RKO (cell line): ENCODE results near the gene OMP.
A peak's percentile ranks its signal among the peaks of the same experiment; 100 is the strongest.
"Not testable (repeated sequence)": the region's sequence is repeated elsewhere in the genome, so short reads cannot be mapped to it uniquely, and the experiment has no call there.

Experiments
- DNase-seq: peaks from one replicate; pipeline ENCODE4 v3.0.0-alpha.2; 2016; ENCODE audit warnings: low spot score

OMP gene

DNA sequence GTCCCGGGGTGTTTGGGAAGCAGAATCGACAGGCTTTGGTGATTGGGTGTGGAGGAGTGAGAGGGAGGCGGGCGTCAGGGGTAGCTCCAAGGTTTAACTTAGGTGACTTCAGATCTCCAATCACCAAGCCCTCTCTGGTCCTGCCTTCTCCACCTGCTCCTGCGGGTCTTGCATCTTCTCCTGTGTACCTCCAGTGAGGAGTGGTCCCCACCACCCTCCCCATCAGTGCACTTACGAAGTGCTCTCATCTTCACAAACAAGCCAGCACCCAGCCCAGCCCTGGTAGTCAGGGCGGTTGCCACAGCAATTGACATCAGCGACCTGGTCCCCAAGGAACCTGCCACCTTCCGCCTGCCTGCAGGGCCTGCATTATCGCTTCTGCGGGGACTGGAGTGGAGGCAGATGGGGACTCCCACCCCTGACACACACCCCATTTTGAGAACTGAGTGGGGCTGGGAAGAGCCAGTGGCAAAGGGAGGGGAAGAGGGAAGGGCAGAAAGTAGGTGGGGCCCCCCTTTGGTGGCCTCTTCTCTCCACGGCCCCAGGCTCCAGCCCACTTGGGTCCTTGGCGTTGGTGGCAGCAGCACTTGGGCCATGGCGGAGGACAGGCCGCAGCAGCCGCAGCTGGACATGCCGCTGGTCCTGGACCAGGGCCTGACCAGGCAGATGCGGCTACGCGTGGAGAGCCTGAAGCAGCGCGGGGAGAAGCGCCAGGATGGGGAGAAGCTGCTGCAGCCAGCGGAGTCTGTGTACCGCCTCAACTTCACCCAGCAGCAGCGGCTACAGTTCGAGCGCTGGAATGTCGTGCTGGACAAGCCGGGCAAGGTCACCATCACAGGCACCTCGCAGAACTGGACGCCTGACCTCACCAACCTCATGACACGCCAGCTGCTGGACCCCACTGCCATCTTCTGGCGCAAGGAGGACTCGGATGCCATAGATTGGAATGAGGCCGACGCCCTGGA, at the start of gene OMP:
TSS of gene OMP (plus strand) at position 595 of the 965 bp plus-strand sequence. CDS start at position 595, 0 bp downstream.
- DNase-seq: no peak

DNA sequence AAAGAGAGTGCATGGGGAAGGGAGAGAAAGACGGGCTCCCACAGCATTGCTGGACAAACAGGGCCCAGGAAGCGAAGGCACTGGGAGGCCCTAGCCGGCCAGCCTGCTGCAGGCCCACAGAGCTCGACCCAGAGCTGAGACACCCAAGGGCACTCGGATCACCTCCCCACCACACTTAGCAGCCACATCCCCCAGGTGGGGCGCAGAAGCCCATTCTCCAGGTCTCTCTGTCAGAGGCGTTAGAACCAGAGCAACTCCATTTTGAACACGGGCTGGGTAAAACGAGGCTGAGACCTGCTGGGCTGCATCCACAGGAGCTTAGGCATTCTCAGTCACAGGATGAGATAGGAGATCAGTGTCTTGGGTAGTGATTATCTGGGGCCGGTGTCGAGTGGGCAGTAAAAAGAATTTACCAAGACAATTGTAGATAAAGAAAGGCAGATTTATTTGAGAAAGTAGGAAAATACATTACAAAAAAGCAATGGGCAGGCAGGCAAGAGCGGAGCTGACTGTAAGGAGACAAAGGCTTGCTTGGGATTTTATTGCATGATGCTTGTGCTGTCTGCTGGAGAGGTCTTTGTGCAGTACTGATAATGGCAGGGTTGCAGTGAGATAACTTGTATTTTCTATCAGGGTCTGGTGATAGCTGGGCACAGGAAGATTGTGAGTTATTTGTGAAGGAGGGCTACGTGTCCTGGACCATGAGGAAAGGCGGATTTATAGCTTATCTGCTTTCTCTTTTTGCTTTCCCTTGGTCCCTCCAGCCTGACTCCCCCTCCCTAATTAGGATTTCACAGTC, 49.2 kb upstream of the OMP start:
- DNase-seq: no peak

- no peak for DNase-seq
Observed at GRCh38 chr11:77054084-77054483, 48.6 kb upstream of the OMP start.

GRCh38 chr11:77055101-77055561, 47.5 kb upstream of the OMP start:
- no peak for DNase-seq

DNA sequence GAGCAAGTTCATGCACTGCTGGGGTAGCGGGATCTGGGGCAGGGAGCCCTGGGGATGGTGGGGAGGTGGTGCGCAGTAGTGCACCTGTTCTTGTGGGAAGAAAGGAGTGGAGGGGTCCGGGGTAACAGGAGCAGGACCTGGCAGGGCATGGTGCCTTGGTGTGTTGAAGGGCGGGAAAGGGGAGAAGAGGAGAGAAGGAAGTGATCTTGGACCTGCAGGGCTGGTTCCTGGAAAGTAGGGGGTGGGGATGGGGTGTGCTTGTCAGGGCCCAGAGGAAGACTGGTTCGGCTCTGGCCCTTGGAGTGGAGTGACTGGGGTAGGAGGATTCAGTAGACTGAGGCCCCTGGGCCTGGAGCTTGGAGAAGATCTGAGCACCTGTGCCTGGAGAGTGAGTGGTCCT, 46.7 kb upstream of the OMP start:
- DNase-seq: no peak

- DNase-seq: no peak
Observed at GRCh38 chr11:77056814-77057402, 45.7 kb upstream of the OMP start.

- DNase-seq: no peak
Observed at GRCh38 chr11:77057938-77058474, 44.6 kb upstream of the OMP start.

GRCh38 chr11:77058900-77059299, 43.7 kb upstream of the OMP start:
- no peak for DNase-seq

DNA sequence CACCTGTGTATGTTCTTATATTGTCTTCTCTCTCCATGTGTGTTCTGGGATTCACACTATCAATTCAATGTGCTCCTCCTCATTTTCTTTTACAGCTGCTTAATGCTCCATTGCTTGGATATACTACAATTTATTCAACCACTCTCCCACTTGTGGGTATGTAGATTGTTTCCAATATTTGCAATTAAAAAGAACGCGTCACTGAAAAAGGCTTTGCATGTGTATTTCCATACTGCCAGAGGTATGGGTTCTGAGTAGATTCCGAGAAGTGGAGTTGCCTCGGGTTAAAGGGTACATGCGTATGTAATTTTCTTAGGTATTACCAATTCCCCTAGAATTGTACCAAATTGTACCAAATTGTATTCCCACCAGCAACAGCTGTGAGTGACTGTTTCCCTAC, 42.8 kb upstream of the OMP start:
- no peak for DNase-seq

DNA sequence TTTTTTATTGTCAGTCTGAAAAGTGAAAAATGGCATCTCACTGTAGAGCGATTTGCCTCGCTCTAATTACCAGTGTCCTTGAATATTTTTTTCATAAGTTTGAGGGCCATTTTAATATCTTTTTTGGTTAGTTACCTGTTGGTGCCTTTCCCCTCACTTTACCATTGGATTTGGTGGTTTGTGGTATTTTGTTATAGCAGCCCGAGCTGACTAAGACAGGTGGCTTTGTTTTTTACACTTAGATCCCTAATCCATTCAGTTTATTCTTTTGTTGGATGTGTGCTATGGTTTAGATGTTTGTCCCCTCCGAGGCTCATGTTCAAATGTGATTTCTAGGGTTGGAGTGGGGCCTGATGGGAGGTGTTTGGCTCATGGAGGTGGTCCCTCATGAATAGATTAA, 42.4 kb upstream of the OMP start:
- no peak for DNase-seq

GRCh38 chr11:77061258-77061657, 41.4 kb upstream of the OMP start:
- DNase-seq: not testable (repeated sequence)

GRCh38 chr11:77062924-77063323, 39.7 kb upstream of the OMP start:
- DNase-seq: no peak

DNA sequence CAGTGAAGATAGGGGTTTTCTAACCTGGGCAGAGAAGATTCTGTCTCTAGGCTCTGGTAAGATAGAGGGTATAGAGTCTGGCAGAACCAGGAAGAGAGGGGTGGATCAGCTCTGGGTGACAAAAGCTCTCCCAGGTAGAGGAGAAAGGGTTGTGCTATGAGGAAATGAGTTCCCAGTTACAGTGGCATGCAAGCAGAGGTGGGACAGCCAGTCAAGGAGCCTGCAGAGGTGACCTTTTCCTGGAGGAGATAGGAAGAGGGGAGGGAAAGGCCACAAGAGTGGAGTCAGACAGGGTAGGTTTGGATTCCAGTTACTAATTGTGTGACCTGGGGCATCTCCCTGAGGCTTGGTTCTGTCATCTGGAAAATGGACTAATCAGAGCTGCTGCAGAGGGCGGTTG, 39.2 kb upstream of the OMP start:
- no peak for DNase-seq

- no peak for DNase-seq
Observed at GRCh38 chr11:77063861-77064260, 38.8 kb upstream of the OMP start.

DNA sequence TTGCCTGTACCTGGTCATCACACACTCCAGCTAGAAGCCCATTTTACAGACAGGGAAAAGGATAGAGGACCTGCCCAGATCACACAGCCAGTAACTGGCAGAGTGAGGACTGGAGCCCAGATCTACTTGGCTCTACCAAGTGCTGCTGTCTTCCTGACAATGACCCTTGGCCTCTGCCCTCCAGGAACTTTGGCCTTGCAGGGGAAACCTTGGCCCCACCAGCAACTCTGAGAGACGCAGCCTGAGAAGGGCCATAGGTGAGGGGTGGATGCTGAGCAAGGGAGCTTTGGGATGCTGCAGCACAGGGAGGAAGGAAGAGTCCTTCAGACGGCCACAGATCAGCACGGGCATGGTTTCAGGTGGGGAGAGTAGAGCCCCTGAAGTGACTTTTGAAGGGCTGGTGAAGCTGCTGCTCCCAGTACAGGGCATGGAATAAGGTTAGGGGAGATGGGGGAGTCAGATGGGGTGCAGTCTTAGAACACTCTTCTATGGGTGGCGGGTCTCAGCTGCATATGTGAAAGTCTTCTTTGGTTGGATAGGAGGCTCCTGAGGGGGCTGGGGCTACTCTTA, 37.9 kb upstream of the OMP start:
- no peak for DNase-seq

GRCh38 chr11:77065878-77066228, 36.8 kb upstream of the OMP start:
- no peak for DNase-seq

- DNase-seq: peak; percentile 89
Observed at GRCh38 chr11:77066229-77067042, 36.2 kb upstream of the OMP start, which contains the start of gene CAPN5. Gene CAPN5 (plus strand): TSS chr11:77066971. CDS start chr11:77084887, 17,916 bp downstream.

DNA sequence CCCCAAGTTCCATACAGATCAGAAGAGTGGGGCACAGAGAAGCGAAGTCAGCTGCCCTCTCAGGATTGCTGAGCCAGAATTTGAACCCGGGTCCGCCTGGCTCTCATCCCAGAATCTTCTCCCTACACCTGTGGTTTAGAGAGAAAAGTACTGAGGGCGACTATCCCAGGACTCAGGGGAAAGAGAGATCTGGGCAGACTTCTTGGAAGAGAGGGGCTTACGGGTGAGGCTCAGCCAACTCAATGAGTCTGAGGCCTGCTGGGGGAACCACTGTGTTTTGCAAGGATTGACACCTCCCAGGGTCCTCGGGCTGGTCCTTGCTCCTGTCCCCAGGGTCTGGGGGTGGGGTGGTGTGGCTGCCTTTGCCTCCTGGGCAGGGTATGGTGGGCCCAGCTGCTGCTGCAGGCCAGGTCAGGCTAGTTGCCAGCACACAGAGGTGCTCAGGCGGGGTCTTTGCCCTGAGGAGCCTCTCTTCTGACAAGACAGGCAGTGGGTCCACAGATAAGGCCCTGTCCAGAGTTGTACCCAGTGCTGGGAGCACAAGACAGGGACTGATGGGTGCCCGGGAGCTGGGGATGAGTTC, 34.7 kb upstream of the OMP start:
- DNase-seq: no peak

GRCh38 chr11:77068457-77069335, 33.9 kb upstream of the OMP start:
- no peak for DNase-seq
